Activated CD4-positive, alpha-beta T cell treated with anti-CD3 and anti-CD28 coated beads, Interleukin-2, amount 50 U/mL, for 4 hours (primary cell): ENCODE data around the gene VENTX.

Experiments used
- DNase-seq, 2 experiments: peaks; one replicate each; pipeline ENCODE4 v3.0.0-alpha.2; 2020

VENTX gene

DNA sequence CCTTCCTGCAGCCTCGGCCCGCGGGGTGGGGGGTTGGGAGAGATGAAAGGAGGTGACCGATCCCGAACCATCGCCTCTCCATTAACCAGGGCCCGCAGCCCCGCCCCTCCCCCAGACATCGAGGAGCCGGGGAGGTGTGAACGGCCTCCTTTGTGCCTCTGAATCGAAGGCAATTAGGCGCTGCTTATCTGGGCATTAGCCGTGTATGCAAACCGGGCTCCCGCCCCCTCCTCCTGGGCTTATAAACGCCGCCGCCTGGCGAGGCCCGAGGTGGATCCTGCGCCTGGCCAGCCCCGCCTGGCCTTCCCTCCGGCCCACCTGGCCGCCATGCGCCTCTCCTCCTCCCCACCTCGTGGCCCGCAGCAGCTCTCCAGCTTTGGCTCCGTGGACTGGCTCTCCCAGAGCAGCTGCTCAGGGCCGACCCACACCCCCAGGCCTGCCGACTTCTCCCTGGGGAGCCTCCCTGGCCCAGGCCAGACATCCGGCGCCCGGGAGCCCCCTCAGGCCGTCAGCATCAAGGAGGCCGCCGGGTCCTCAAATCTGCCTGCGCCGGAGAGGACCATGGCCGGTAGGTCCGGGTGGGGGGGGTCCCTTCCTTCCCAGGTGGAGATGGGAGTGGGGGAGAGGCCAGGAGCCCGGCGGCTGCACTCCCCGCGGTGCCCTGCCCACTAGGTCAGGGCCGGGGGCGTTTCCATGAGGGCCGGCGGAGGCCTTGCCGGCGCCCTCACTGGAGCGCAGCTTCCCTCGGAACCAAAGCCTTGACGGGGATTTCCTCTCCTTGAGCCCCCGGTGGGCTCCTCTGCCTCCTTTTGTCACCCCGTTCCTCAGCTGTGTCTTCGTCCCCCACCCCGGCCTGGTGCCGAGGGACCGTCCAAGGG, at the start of gene VENTX:
VENTX (plus strand) TSS at position 268 of the 878 bp plus-strand sequence; CDS start at position 328, 60 bp downstream.
- no peak for DNase-seq

- no peak for DNase-seq
These were observed 49.6 kb upstream of the VENTX start for GRCh38 chr10:133187906-133188681.

GRCh38 chr10:133189256-133189655, 48.4 kb upstream of the VENTX start:
- no peak for DNase-seq

GRCh38 chr10:133189726-133190125, 47.9 kb upstream of the VENTX start:
- no peak for DNase-seq

DNA sequence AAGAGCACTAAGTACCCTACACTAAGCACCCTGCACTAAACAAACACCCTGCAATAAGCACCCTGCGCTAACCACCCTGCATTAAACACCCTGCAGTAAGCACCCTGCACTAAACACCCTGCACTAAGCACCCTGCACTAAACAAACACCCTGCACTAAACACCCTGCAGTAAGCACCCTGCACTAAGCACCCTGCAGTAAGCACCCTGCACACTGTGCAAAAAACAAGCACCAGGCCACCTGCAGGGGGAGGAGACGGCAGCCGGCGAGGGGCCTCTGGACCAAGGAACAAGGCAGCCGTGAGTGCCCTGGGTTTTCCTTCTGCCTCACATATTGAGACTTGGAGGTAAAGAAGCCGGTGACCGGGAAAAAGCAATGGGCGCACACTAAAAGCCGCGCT, 47.4 kb upstream of the VENTX start:
- no peak for DNase-seq

- DNase-seq: no peak
These were observed 46.0 kb upstream of the VENTX start for GRCh38 chr10:133191651-133192050.

- no peak for DNase-seq
These were observed 43.5 kb upstream of the VENTX start for GRCh38 chr10:133194151-133194550.

- no peak for DNase-seq
These were observed 42.6 kb upstream of the VENTX start for GRCh38 chr10:133195096-133195495.

DNA sequence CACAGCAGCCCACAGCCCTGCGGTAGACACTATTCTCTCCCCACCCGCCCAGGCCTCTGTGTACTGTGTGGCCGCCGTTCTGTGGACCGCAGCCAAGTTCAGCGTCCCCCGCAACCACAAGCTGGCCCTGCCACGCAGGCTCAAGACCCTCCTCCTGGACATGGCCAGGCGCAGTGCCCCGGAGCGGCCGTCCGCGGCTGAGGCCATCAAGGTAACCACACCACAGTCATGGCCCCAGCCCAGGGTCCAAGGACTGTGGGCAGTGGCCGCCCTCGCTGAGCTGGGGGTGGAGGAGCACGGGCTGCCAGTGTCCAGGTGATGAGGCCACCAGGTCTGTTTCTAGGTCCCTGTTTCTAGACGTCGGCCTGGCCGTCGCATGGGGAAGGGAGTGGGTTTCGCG, 42.0 kb upstream of the VENTX start:
- DNase-seq: no peak

DNA sequence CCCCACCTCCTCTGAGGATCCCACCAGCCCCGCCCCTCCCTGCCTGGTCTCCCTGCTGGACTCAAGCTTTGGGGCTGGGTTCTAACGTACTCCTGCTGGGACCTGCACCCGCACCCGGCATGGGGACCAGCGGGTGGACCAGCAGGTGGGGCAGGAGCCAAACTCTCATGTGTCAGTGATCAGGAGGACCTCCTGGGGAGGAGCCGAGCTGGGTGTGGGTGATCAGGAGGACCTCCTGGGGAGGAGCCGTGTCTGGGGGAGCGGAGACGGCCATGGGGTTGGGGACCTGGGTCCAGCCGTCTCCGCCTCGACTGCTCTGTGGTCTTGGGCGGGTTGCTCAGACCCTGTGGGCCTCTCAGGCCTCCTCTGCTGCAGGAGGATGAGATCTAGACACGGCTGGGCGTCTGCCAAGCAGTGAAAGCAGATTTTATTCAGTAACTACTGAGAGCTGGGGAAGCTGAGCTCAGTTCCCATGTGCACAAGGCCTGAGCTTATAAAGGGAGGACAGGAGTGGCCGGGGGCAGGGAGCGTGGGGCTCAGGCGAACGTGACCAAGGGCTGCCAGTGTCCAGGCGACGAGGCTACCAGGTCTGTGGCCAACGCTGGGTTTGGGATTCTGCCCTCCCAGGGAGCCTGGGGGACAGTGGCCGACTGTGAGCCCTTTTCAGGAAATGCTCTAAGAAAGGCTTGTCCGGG, 41.3 kb upstream of the VENTX start:
- no peak for DNase-seq

- DNase-seq: no peak
These were observed 40.5 kb upstream of the VENTX start for GRCh38 chr10:133196936-133197758.

GRCh38 chr10:133197786-133198185, 39.9 kb upstream of the VENTX start:
- DNase-seq: no peak

DNA sequence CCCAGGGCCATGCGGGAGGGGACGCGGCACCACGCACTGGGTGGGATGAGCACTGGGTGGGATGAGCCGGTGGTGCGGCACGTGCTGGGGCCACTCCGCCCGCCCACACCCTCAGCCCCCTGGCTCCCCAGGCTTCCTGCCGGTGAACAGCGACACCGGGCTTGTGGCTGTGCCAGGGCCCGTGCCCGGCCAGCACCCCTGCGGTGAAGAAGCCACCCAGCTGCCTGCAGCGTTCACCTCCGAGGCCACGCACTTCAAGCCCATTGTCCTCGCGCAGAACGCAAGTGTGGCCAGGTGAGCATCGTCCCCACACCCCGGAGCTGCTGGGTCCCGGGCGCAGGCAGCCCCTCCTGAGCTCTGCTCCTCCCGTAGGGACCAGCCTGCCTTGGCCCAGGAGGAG, 39.4 kb upstream of the VENTX start:
- no peak for DNase-seq

GRCh38 chr10:133198621-133199487, 38.8 kb upstream of the VENTX start:
- DNase-seq: no peak

DNA sequence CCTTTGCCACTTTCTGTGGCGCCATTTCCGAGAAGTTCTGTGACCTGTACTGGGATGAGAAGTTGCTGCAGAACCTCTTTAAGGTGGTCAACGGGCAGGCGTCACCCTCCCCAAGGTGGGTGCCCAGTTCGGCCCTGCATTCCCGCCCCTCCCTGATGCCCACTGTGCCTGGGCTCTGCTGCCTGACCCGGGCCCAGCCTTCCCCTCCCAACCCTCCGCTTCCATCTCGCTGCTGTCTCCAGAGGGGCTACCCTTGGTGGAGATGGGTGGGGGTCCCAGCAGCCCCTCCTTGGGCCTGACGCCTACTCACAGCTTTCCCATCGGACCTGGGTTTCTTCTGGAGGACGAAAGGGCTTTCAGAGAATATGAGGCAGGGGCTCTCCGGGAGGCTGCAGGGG, 38.2 kb upstream of the VENTX start:
- no peak for DNase-seq

DNA sequence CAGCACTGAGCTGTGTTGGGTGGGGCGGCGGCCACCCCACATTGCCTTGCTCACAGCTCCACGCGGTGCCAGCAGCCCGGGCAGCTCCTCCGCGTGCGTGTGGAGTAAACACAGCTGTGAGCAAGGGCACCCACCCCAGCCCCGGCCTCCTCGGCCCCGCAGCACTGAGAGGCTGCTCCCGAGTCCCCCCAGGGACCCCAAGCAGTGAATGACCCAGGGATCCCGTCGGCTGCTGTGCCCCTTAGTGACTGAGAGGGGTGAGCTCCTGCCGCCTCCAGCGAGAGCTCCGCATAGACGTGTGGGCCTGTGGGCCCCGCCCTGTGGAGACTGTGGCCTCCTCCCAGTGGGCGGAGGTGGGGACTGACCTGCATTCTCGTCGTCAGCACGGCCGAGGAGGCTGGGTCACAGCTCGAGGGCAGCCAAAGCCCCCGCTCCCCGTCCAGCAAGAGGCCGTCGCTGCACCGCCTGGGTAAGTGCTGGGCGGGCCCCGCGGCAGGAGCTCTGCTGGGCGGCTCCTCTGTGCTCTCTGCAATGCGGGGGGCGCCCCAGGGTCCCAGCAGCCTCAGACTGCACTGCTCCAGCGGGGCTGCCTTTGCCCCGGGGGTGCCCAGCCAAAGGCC, 37.6 kb upstream of the VENTX start:
- DNase-seq: no peak

GRCh38 chr10:133200621-133201031, 37.0 kb upstream of the VENTX start:
- no peak for DNase-seq

GRCh38 chr10:133201151-133201947, 36.3 kb upstream of the VENTX start:
- no peak for DNase-seq

- DNase-seq: no peak
These were observed 35.5 kb upstream of the VENTX start for GRCh38 chr10:133201948-133202725.
